Activated naive CD4-positive, alpha-beta T cell treated with Interleukin-2 at 50 U/mL for 16 hours (primary cell): Measurements from ENCODE around the gene RALY.

Experiments
- DNase-seq: peaks from one replicate; pipeline ENCODE4 v3.0.0-alpha.2; 2020

RALY gene

DNA sequence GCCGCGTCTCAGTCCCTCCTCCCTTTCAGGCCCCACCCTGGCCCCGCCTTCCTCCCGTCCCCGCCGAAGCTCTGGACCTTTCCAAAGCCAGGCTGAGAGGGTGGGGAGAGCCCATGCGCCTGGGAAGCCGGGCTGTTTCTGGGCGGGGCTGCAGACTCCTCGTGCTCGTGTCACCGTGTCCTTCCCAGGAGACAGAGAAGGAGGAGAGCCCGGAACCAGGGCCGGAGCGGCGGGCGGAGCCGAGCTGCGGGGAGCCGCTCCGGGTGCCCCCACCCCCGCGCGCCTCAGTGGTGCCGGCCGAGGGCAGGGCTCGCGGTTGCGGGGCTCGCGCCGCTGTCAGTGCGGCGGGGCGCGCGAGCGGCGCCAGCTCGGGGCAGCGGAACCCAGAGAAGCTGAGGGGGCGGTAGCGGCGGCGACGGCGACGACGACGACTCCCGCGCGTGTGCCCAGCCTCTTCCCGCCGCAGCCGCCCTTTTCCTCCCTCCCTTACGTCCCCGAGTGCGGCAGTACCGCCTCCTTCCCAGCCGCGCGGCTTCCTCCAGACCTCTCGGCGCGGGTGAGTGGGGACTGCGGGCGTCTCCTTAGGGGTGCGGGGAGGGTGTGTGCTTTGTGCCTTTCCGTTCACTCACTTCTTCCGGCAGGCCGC lies at the start of gene RALY:
Gene RALY, plus strand, starts transcription at position 336 of the 646 bp plus-strand sequence. CDS start 78,164 bp downstream, outside the sequence.
- DNase-seq = peak; percentile 94

DNA sequence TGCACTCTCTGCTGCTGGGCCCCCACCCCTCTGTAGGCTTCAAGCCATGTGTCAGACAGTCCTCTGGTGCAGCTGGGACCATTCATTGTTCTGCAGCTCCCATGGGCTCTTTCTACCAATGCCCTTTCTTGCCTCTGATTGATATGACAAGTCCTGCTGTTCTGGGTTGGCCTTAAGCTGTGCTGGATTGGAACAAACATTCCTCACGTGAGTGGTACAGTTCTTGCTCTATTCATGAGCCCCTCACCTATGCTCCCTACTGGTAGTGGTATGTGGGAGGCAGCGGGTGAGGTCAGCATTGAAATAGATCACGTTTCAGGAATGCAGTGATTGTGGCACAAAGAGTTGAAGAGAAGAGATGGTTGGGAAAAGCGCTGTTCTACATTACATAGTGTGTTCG lies 48.8 kb upstream of the RALY start:
- no peak for DNase-seq

DNA sequence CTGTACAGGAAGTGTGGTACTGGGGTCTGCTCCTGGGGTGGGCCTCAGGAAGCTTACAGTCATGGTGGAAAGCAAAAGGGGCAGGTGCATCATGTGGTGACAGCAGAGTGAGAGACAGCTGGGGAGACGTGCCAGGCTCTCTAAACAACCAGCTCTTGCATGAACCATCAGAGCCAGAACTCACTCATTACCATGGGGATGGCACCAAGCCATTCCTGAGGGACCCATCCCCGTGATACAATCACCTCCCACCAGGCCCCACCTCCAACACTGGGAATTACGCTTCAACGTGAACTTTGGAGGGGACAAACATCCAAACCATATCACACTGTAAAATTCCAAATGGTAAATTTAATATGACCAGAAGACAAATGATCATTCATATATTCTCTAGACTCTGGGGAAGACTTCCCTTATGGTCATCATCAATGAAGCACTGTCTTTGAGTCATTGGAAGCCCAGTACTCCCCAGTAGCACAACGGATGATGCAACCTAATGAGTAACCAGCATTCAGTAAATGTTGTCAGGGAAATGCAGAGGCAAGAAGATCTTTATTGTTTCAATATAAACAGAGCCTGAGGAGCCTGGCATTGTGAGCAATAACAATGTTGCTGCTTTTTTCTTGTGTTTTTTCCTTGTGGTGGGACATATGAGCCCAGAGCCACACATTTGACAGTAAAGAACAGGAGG lies 48.2 kb upstream of the RALY start:
- no peak for DNase-seq

DNA sequence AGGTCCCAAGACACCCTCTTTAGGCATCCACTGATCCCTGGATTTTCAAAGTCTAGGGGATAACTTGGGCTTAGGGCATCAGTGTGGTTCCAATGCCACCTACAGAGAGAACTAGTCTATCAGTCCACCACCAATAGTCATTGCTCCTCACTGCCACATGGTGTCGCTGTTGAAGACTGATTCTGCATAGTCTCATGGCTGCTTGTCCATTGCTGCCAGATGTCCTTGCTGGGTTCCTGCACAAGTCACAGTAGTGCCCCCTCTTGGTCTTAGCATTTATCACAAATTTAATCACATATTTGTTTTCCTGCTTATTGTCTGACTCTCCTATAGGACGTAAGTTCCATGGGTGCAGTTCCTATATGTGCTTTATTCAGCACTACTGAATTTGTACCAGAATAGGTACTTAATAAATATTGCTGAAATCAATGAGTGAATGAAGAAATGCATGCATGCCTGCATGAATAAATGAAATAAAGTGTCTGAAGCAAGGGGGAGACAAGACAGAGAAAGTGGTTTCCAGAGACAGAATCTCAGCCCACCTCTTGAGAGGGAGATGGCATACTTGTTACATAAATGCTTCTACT lies 45.9 kb upstream of the RALY start:
- peak; percentile 29 for DNase-seq

DNA sequence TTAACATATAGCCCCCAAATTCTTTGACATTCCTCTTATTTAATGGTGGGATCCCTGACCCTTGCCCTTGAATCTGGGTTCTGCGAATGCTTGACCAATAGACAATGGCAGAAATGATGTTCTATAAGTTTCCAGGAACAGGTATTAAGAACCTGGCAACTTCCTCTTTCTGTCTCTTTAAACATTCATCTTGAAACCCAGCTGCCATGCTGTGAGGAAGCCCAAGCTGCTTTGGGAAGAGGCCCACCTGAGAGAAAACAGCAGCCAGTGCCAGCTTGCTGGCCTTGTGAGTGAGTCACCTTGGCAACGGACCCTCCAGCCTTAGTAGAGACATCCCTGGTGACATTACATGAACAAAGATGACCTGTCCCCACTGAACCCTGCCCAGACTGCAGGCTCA lies 45.2 kb upstream of the RALY start:
- DNase-seq = no peak

DNA sequence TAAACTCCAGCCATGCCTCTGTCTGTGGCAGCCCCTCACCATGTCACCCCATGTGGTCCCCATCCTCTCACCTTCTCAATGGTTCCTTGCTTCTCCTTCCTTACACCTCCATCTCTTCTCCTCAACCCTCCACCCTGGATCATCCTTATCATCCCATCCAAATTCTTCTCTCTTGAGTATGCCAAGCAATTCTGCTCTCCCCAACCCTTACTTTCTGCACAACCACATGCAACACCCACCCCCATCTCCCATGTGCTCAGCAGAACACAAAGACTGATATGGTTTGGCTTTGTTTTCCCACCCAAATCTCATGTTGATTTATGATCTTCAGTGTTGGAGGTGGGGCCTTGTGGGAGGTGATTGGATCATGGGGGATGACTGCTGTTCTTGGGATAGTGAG lies 42.5 kb upstream of the RALY start:
- DNase-seq = no peak

DNA sequence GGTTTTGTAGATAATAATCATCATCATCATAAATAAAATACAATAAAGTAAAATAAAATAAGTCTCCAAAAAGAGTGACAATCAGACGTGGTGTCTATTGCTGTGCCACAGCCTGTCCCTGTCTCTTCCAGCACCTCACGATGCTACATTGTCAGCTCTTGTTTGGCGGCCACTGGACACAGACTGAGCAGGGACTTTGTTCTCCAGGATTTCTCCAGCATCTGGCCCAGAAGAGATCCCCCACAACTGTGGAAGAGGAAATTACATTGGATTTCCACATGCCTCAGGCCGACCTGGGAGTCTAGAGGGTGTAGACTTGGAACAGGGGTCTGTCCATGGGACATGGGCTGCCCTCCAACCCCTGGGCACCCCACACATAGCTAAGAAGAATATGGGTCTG lies 39.2 kb upstream of the RALY start:
- no peak for DNase-seq

DNA sequence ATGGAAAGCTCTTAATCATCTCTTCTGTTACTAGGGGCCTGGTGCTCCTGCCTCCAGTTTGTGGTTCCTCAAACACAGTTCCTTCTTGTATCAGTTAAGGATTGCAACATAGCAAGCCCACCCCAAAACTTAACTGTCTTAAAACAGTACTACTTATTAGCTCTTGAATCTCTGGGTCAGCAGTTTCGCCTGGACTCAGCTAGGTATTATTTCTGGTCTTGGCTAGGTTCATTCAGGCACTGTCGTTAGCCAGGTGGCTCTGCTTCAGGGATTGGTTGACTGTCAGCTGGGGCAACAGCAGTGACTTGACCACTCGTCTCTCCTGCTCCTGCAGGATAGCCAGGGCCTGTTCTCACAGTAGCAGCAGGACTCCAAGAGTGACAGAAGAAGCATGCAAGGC lies 30.0 kb upstream of the RALY start:
- DNase-seq = no peak

DNA sequence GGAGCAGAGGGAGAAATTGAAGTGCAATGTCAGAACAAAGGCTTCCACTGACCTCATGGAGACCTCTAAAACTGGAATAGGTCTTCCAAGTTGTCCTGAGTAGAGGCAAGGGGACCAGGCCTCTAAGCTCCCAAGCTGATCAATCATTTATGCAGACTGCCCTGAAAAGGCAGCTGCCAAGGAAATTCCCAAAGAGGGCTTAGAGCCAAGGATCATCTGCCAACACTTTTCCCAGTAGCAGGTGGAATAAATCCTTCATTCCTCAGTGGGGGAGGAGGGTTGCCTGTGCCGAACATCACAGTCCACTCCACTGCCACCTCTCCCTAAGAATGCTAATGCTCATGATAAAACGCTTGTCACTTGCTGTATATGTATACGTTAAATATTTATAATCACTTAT lies 29.3 kb upstream of the RALY start:
- DNase-seq = no peak

DNA sequence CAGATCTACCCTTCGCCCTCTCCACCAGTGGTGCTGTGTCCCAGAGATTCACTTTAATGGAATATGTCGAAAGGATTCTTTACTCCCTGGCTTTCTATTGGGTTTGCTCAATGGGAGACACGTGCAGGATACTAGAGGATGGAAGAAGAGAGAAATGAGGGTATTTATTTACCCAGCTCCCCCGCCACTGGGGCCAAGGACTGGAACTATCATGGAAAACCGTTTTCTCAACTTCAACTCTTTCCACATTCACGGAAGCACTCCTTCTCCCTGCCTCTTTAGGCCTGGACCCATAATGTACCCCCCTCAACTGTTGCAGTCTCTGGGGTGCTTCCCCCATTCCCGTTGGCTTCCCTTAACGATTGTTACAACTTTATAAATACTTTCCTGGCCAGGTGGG lies 26.6 kb upstream of the RALY start:
- DNase-seq = no peak

DNA sequence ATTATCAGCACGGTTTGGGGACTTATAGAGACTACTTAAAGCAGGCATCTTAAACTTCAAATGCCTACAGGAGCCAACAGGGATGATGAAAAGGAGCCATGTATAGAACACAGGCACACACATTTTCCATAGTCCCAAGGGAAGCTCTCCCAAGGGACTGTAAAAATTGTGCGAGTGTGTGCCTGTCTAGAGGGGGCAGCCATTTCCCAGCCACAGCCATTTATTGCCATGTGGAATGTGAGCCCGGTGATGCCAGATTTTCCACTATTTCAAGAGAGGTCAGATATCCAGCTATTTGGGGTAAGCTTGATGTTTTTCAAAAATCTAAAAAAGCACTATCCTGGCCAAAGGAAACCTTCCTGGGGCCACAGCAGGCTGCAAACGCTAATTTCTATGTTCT lies 24.1 kb upstream of the RALY start:
- DNase-seq = no peak

DNA sequence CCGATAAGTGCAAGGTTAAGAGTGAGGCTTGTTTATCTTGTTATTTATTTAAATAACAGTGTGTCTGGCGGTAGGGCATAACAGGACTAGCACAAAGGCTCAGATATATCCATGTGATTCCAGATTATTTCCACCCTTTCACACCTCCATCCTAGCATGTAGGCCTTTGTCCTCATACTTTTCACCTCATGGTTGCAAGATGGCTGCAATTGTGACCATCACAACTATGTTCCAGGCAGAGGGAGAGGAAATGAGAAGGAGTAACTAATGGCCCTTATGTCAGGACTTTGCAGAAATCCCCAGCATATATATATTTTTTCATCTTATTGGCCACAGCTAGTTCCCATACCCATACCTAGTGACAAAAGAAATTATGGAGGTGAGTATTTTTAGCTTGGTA lies 23.5 kb upstream of the RALY start:
- DNase-seq = no peak

DNA sequence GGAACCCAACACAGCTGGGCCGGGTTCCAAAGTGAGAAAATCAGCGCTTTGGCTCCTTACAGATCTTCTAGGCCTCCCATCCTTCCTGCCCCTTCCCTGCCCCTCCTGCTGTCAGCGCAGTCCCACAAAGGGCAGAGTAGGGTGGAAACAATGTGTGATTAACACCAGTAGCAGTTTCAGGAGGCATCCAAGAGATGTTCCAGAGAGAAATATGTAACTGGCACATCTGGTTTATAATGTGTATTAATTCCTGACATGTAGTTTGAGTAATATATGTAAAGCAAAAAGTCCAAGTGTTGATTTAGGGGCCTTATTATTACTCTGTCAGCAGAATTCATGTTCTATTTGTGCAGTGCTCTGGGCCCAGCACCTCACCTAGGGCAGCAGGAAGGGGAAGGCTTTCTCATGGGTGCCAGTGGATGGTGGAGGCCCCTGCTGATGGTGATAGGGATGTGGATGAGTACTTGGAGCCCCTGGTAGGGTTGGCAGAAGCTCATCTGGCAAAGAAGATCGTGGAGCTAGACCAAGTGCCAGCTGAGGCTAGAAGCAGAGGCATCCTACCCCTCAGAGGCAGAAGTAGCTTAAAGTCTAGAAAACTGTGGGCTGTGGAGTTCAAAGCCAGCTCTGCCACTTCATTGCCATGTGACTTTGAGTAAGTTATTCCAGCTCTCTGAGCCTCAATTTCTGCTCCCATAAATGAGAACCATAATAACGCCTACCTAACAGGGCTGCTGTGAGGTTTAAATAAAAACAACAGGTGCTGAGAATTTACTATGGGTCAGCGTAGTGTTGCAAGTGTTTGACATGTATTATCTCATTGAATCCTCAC lies 22.4 kb upstream of the RALY start:
- no peak for DNase-seq

DNA sequence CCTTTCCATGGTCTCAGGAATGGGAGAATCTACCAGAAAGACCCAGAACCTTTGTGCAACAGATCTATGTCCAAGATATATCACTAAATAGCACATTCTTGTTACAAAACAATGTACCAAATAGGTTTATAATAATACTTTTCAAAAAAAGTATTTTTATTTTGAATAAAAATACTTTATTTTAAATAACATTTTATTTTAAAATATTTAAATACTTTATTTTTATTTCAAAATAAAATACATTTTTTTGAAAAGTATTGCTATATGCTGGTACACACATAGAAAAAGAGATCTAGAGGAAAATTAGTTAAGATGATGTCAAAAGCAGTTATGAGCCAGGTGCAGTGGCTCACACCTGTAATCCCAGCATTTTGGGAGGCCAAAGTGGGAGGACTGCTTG lies 16.8 kb upstream of the RALY start:
- no peak for DNase-seq

DNA sequence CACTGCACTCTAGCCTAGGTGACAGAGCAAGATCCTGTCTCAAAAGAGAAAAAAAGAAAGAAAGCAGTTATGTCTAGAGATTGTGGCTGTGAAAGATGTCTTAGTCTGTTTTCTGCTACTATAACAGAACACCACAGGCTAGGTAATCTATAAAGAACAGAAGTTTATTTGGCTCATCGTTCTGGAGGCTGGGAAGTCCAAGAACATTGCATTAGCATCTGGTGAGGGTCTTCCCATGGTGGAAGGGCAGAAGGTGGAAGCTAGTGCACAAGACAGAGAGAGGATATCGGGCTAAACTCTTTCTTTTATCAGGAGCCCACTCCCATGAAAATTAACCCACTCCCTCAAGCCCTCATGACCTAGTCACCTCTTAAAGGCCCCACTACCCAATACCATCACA lies 16.2 kb upstream of the RALY start:
- DNase-seq = no peak

DNA sequence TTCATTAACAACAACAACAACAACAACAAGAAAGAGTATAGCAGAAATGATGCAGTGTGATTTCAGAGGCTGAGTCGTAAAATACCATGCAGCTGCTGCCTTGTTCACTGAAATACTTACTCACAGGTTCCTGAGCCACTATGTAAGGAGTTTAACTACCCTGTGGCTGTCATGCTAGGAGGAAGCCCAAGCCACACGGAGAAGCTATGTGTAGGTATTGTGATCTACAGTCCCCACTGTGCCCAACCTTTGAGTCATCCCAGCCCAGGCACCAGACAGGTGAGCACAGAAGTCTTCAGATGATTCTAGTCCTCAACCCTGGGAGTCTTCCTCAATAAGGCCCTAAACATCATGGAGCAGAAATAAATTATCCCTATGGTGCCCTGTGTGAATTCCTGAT lies 14.6 kb upstream of the RALY start:
- no peak for DNase-seq

DNA sequence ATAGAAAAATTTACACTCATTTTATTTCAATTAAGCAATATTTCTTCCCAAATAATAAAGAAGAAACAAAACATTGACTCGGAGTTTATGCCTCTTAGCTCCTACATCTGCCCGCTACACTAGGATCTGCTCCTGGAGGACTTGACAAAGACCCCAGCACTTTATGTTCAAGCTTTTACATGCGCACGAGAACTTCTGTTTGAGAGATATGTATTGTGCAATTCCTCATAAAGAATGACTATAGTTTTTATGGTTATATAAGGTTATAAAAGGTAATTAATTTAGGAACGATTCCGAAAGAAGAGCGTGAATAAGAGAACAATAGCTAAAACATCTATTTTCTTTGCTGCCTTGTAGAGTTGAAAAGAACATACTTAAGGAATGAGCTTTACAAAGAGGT lies 12.4 kb upstream of the RALY start:
- no peak for DNase-seq

DNA sequence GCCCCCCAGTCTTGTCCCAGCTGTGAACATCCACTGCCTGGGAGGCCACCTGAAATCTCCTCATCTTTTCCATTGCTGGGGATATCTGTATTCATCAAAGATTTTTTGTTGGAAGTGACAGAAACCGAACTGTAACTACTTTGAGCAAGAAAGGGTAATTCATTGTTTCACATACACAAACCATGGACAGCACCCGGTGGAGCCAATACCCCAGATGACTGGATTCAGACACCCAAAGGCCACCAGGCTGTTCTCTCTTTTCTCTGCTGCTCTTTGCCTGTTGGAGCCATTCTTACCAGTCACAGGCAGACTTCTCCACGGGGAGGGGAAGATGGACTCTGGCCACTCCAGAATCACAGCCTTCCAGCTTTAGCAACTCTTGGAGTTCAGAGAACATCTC lies 11.7 kb upstream of the RALY start:
- no peak for DNase-seq

DNA sequence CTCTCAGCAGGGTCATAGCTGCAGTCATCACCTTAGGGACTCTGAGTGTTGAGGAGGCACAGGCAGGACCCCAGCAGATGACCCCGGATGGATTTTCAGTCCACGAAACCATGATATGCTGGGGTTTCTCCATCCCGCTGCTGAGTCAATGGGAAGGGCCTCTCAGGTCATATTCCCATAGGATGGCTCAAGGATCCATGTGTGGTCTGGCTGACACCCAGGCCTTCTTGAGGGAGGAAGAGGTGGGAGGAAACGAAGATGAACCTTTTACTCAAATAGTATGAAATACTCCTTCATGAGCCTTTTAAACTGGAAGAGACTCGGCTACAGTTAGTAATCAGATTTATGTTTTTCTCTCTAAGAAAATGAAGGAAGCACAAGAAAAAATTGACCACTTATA lies 10.3 kb upstream of the RALY start:
- DNase-seq = no peak

DNA sequence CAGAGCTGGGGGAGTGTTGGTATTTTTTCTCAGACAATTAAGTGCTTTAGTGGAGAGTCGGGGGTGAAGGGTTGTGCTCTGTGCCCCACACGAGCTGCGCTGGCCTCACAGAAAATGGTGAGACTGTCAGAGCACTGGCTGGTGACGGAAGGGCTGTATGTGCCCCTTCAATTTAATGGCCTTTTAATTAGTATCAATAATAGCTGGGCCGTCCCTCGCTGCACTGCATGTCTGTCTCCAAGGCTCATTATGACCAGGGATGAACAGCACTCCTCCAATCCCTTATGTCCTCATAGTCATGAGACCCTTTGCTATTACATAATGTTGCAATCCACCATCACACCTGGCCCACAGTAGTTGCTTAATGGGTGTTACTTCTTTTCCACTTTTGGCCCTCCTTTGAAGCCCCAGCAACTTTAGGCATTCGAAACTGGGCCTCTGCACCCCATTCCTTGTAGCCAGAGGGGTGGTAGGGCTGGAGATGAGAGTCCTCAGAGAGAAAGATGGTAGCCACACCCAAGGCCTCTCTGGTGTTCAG lies 9.5 kb upstream of the RALY start:
- no peak for DNase-seq

DNA sequence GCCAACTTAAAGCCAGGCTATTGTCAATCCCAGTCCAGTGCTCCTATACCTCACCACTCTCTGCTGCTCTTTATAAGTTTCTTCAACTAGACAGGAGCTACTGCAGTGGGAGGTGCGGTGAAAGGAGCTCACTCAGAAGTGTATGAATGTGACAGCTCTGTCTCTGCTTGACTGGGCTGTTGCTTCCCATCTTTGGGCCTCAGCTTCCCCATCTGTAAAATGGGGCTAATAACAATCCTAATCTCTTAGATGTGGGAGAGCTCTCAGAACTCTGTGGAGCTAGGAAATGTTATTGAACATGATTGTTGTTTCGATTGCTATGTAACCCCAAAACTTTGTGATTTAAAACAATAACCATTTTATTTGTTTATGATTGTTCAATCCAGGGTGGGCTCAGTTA lies 8.4 kb upstream of the RALY start:
- DNase-seq = no peak

DNA sequence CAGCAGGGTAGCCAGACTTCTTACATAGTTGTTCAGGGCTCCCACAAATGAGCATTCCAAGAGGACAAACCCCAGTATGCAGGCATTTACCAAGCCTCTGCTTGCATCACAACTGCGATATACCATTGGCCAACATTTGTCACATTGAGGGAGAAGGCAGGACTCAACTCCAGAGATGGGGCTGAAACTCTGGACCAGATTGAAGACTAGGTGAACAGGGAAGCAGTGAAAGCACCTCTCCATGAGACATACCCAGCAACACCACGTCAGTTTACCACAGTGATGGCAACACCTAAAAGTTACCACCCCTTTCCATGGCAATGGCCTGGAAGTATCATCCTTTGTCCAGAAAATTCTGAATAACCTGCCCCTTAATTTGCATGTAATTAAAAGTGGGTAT lies 7.9 kb upstream of the RALY start:
- DNase-seq = no peak

DNA sequence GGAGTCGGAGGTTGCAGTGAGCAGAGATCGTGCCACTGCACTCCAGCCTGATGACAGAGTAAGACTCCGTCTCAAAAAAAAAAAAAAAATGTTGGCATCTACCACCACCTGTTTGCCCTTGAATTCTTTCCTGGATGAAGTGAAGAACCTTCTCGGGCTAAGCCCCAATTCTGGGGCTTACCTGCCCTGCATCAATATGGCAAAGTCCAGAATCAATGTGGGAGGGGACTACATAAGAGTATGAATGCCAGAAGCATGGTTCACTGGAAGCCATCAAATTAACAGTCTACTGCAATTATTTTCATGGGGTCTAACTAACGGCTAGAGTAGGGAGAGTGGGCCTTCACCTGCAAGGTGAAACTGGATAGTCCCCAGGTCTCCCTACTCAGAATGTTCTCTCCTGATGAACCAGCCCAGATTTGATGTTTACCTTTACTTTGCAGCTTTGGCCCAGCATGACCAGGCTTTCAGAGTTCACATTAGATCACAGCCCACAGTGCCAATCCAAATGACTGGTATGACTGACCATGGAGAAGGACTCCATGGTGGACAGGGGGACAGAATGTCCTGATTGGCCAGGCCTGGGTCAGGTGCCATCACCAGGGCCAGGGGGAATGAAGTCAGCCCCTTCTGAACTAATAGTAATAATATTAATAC lies 7.0 kb upstream of the RALY start:
- no peak for DNase-seq
